HUDEP-2 (cell line): Measurements from ENCODE around the gene IRF6.

Experiments
- DNase-seq, 76 experiments: peaks; one replicate each; lab custom pipeline; 2025; ENCODE audit not compliant: unreplicated experiment in 76 of 76; lab: John Stamatoyannopoulos, UW

The IRF6 gene

DNA sequence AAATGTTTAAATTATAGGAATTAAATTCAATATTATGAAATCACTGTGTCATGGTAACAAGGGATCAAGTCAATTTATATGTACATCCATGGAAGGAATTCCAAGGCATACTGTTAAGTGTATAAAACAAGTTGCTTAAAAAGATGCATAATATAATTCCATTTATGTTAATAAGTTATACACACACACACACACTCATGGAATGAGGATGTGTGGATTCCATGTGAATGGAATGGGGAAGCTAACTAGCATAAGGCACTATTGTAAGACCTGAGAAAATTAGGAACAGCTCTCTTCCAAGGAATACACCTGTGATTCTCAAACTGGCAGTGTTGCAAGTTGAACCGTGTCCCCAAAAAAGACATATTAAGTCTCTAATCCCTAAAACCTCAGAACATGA is 67.7 kb downstream of the IRF6 start:
- no peak for DNase-seq

DNA sequence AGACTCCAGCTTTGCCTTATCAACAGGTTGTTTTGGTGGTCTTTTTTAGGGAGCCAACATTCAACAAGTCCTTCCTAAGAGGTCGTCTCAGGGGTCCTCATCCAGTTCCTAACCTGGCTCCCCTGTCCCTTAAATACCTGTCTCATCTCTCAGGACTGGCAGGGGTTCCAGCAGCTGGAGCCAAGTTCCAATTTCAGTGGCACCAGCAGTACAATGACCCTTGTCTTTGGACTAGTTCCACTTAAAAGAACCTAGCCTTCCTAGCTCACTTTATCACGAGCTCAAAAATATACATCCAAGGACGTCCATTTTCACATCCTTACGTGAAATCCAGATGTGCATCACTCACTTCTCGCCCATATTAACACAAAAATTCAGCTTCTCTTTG is 68.8 kb downstream of the IRF6 start:
- DNase-seq, result no peak

DNA sequence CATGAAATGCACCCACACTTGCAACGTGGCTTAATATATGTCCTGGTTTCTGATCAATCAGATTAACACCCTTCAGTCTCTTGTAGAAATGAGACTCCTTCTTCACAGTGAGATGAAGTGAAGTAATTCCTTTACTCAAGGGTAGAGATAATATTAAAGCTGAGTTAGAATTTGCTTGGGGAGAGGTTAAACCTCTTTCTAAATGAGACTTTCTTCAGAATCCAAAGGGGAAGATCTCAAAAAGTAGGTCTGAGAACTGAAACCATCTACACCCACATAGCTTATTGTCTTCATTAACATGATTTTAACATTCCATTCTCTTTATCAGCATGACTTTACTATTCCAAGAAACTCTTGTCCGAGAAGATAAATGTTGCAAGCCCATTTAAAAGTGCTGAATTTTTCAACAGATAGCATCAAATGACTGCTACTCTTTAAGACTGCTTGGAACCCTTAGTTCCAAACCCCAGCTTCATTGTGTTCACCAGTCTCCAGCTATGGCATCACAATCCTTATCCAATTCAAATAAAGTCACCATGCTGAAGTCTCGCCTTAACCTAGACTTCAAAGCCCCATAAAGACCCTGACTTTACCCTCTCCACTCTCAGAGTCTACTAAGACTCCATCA is 69.3 kb downstream of the IRF6 start:
- DNase-seq, result no peak
